Measurements from ENCODE around the gene PHLDB1.

PHLDB1 gene

GRCh38 chr11:118690553-118691304 lies 83.3 kb downstream of the PHLDB1 start:
- DNase-seq, result no peak

- DNase-seq, result no peak
These were observed 84.8 kb downstream of the PHLDB1 start for GRCh38 chr11:118691926-118692830.

- DNase-seq, result no peak
These were observed 86.8 kb downstream of the PHLDB1 start for GRCh38 chr11:118694185-118694584.

DNA sequence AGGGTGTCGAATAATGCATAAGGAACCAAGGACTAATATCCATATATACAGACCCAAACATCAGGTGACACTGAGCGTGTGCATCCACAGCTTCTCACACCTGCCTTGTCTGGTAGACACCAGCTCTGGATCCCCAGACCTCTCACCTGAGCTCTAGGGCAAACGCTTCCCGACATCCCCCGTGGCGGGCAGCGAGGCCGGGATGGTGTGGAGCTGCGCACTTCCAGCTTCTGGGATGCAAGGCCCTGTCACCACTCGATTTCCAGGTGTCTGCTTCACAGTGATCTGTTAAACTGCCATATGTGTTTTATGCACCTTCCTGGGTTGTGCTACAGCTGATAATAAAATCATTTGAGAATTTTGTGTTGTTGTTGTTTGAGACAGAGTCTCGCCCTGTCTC lies 87.4 kb downstream of the PHLDB1 start:
- DNase-seq, result no peak

DNA sequence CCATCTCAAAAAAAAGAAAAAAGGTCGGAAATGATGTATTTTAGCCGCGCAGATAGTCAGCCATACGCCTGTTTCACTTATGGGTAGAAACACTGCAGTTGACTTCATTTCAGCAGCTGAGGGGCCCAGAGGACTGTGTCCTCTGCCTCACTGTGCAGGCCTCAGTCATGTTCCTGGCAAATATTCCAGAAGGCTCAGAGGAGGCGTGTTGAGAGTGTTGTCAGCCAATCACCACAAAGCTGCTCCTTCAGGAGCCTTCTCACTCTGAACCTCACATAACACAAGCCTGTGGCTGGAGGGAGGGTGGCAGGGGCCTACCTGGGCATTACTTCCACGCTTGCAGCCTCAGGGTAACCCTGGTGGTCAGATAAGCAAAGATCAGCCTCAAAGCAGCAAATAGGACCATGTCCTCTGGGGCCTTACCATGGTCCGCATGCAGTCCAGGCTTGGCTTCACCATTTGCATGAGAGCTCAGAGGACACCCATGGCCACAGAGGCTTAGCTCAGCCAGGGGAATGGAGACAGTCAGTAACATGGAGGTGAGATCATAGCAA lies 89.3 kb downstream of the PHLDB1 start:
- DNase-seq, result no peak

DNA sequence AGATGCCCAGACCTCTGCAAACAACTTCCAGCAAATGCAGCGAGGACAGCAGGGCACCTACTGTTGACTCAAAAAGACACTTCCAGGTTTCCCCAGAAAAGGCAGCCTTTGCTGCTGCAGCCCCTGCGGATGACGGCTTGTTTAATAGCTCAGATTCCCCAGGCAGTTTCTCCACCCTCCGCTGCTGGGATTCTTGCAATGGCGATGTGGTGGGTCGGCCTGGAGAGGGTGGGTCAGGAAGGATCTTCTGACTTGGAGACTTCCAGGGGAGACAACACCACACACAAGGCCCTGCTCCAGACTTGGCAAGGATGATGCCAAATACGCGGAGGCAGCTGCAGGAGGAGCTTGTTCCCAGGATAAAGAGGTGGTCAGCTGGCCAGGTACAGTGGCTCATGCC lies 89.9 kb downstream of the PHLDB1 start:
- DNase-seq, result no peak

DNA sequence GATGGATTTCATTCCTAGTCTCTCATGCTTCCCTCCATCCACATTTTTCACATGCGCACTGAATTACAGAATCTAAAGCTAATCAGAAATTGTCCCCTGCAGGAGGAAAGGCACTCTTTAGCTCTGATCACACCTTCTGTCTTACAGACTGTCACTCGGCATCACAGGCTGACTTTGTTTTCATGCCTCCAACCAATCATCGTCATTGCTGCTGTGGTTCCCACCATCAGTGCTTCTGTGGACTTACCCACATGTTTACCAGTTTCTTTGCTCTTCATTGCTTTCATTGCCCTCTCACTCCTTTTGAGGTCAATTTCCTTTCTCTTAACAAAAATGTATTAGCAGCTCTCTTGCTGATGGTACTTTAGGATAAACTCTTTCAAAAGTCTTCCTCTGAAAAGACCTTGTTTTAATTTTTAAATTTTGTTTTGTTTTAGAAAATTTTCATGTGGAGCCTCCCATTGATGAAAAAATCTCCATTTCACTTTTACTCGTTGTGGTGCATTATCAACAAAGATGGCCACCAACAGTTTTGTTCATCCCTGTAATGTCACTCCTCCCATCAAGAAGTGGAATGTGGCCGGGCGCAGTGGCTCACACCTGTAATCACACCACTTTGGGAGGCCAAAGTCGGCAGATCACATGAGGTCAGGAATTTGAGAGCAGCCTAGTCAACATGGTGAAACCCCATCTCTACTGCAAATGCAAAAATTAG lies 92.2 kb downstream of the PHLDB1 start:
- DNase-seq, result no peak

- DNase-seq, result no peak
These were observed 96.2 kb downstream of the PHLDB1 start for GRCh38 chr11:118703563-118704106.

- DNase-seq, result no peak
These were observed 97.8 kb downstream of the PHLDB1 start for GRCh38 chr11:118705111-118705741.

- no peak for DNase-seq
These were observed 98.6 kb downstream of the PHLDB1 start for GRCh38 chr11:118705791-118706545.

DNA sequence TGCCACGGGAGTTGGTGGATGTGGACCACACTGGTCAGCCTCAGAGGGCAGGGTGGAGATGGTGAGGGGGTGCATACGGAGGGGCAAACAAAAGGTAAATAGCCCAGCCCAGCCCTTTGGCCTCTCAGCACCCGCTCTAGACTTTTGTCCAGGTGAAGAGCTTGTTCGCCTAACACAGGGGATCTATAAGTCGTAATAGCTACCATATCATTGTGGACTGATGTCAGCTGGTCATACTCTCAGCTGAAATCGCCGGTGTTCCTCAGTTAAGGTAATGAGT lies 99.1 kb downstream of the PHLDB1 start:
- no peak for DNase-seq

Measured in DMS153 (cell line).